AG09309 (cell line): ENCODE results near the gene RBP2.
"Not testable (repeated sequence)": the region's sequence is repeated elsewhere in the genome, so short reads cannot be mapped to it uniquely, and the experiment has no call there.

ENCODE experiments used
- DNase-seq: peaks from one replicate; pipeline ENCODE4 v3.0.0-alpha.2; 2010; ENCODE audit warnings: low read depth
- H3K4me3 ChIP-seq: 2 replicates; pipeline ENCODE4 v1.5.1; 2011; ENCODE audit warnings: mild to moderate bottlenecking, low read depth, low read length, moderate library complexity; ENCODE audit not compliant: control insufficient read depth
- CTCF ChIP-seq: IDR thresholded peaks from 2 replicates; pipeline ENCODE4 v1.5.1; 2011; ENCODE audit warnings: mild to moderate bottlenecking, low read depth, low read length, inconsistent platforms; ENCODE audit not compliant: insufficient read depth, control insufficient read depth; ENCODE audit errors: missing control alignments

Gene RBP2

GRCh38 chr3:139416275-139416674, 60.0 kb downstream of the RBP2 start:
- H3K4me3 ChIP-seq = no peak overlapping the region
- no peak for TF ChIP-seq CTCF
- DNase-seq = no peak

GRCh38 chr3:139414608-139415224, 61.6 kb downstream of the RBP2 start:
- TF ChIP-seq CTCF = no peak
- no peak for DNase-seq
- H3K4me3 ChIP-seq = no peak overlapping the region

GRCh38 chr3:139412891-139413290, 63.4 kb downstream of the RBP2 start:
- H3K4me3 ChIP-seq, DNase-seq: not testable (repeated sequence)
